PC-3 (cell line): ENCODE measurements around the gene ZNF469. TPM values are rescaled to one million over a fixed set of nuclear protein-coding genes. Genes with fewer than 3 reads are reported as not detected.

Experiments
- ATAC-seq: fragments of 200-7000 bp; cut with Tn5 transposase; 2 replicates; pipeline ENCODE4 v1.9.1; 2020; ENCODE audit warnings: mild to moderate bottlenecking, moderate library complexity
- BruUV-seq: library from RNA; stranded (reverse); fragments of 400-500 nt; replicated peaks from 2 replicates; lab custom pipeline; 2021; lab: Mats Ljungman, UMichigan
- CTCF ChIA-PET: fragments of 300-600 bp; sonication (Branson Sonifier 250); formaldehyde crosslinking; loops from one replicate; lab custom pipeline; 2022; ENCODE audit warnings: antibody characterized with exemption; lab: Charles Lee
- POLR2A ChIA-PET: fragments of 300-600 bp; sonication (Branson Sonifier 250); formaldehyde crosslinking; loops from one replicate; lab custom pipeline; 2022; ENCODE audit warnings: antibody characterized with exemption; ENCODE audit not compliant: unreplicated experiment; lab: Charles Lee
- DNase-seq: peaks from one replicate; pipeline ENCODE4 v3.0.0-alpha.2; 2015
- H2AFZ ChIP-seq: fragments of 300-600 bp; sonication (generic); 2 replicates; pipeline ENCODE4 v1.6.0; 2016; ENCODE audit warnings: antibody characterized with exemption, low read length
- H3F3A ChIP-seq: fragments of 300-600 bp; sonication (generic); one replicate; pipeline ENCODE4 v1.6.0; 2017; ENCODE audit warnings: antibody characterized with exemption, low read length, control low read depth, mild to moderate bottlenecking; ENCODE audit not compliant: unreplicated experiment
- H3K27ac ChIP-seq: fragments of 300-600 bp; sonication (generic); 2 replicates; pipeline ENCODE4 v1.5.1; 2016; ENCODE audit warnings: mild to moderate bottlenecking, low read length
- H3K27me3 ChIP-seq: fragments of 300-600 bp; sonication (generic); 2 replicates; pipeline ENCODE4 v1.6.1; 2016; ENCODE audit warnings: low read length, mixed read lengths
- H3K36me3 ChIP-seq: fragments of 300-600 bp; sonication (generic); 2 replicates; pipeline ENCODE4 v1.6.1; 2016; ENCODE audit warnings: low read depth, mixed run types, low read length, mixed read lengths
- H3K4me1 ChIP-seq: fragments of 300-600 bp; sonication (generic); 2 replicates; pipeline ENCODE4 v1.5.1; 2016; ENCODE audit warnings: low read length; ENCODE audit not compliant: insufficient read depth
- H3K4me2 ChIP-seq: fragments of 300-600 bp; sonication (generic); 2 replicates; pipeline ENCODE4 v1.6.0; 2016; ENCODE audit warnings: low read length
- H3K4me3 ChIP-seq: fragments of 300-600 bp; sonication (generic); 2 replicates; pipeline ENCODE4 v1.5.1; 2016; ENCODE audit warnings: mild to moderate bottlenecking, low read length, mixed read lengths
- H3K79me2 ChIP-seq: fragments of 300-600 bp; sonication (generic); 2 replicates; pipeline ENCODE4 v1.6.1; 2017; ENCODE audit warnings: low read length, mixed read lengths
- H3K9ac ChIP-seq: fragments of 300-600 bp; sonication (generic); 2 replicates; pipeline ENCODE4 v1.6.0; 2016; ENCODE audit warnings: mild to moderate bottlenecking, low read length
- H3K9me2 ChIP-seq: fragments of 300-600 bp; sonication (generic); replicated peaks from 2 replicates; pipeline ENCODE4 v1.6.1; 2016; ENCODE audit warnings: mixed run types, low read length, mixed read lengths
- H3K9me3 ChIP-seq: fragments of 300-600 bp; sonication (generic); 2 replicates; pipeline ENCODE4 v1.6.1; 2016; ENCODE audit warnings: low read length, mixed read lengths
- H4K20me1 ChIP-seq: fragments of 300-600 bp; sonication (generic); 2 replicates; pipeline ENCODE4 v1.6.1; 2016; ENCODE audit warnings: low read length, mixed read lengths
- CTCF ChIP-seq: fragments of 300-600 bp; sonication (generic); conservative IDR thresholded peaks from 2 replicates; pipeline ENCODE4 v1.5.1; 2017; ENCODE audit warnings: antibody characterized with exemption, low read depth, mild to moderate bottlenecking, low read length
- EZH2 ChIP-seq: fragments of 300-600 bp; sonication (generic); IDR thresholded peaks from one replicate; pipeline ENCODE4 v1.6.1; 2017; ENCODE audit warnings: antibody characterized with exemption, mild to moderate bottlenecking, low read length; ENCODE audit not compliant: unreplicated experiment
- EZH2phosphoT487 ChIP-seq: fragments of 300-600 bp; sonication (generic); IDR thresholded peaks from 2 replicates; pipeline ENCODE4 v1.6.1; 2018; ENCODE audit warnings: mild to moderate bottlenecking, antibody characterized with exemption, low read length, borderline replicate concordance
- intact Hi-C: fragments of 100-400 bp; cut with micrococcal nuclease; formaldehyde crosslinking; loops from 2 replicates; pipeline ENCODE4 v1.9.0; 2023
- total RNA-seq: library from RNA; depleted of rRNA; stranded (reverse); fragments of >200 nt; gene quantifications from 2 replicates; pipeline ENCODE4 v1.2.3, GENCODE V29; 2014

The ZNF469 gene
- total RNA-seq, 1 experiment from 2014 or later, result 3.1 TPM

GRCh38 chr16:88407042-88407420 is 24.3 kb downstream of the ZNF469 start:
- Histone ChIP-seq H3K4me1 (no peaks in the 10 kb centered on the region), H3K9me2 (no peaks in the 10 kb centered on the region), H3F3A (no peaks in the 10 kb centered on the region), H4K20me1 (no peaks in the 10 kb centered on the region), H2AFZ (no peak overlapping the region), H3K4me2 (no peak overlapping the region), H3K27ac (no peak overlapping the region), H3K27me3 (no peaks in the 10 kb centered on the region), H3K79me2 (no peaks in the 10 kb centered on the region), H3K9ac (no peak overlapping the region), H3K36me3 (no peaks in the 10 kb centered on the region), H3K4me3 (no peak overlapping the region), H3K9me3 (no peaks in the 10 kb centered on the region)
- ChIA-PET POLR2A (no interaction called here), CTCF (no interaction called here)
- intact Hi-C loops, result no loop called here
- ATAC-seq, result no peak
- TF ChIP-seq CTCF, result no peak
- TF ChIP-seq EZH2, result no peak
- TF ChIP-seq EZH2phosphoT487, result no peak
- DNase-seq, result no peak
- no TSS peak for BruUV-seq

- intact Hi-C loops, result no loop called here
- Histone ChIP-seq H3K4me1 (no peaks in the 10 kb centered on the region), H3F3A (no peaks in the 10 kb centered on the region), H4K20me1 (no peaks in the 10 kb centered on the region), H3K27ac (no peak overlapping the region), H3K27me3 (no peaks in the 10 kb centered on the region), H3K9me2 (no peaks in the 10 kb centered on the region), H3K36me3 (no peaks in the 10 kb centered on the region), H3K79me2 (no peaks in the 10 kb centered on the region), H2AFZ (no peak overlapping the region), H3K4me3 (no peak overlapping the region), H3K4me2 (no peak overlapping the region), H3K9ac (no peak overlapping the region), H3K9me3 (no peaks in the 10 kb centered on the region)
- TF ChIP-seq CTCF (no peak), EZH2 (no peak), EZH2phosphoT487 (no peak)
- no TSS peak for BruUV-seq
- CTCF ChIA-PET, result no interaction called here
- DNase-seq, result no peak
- no peak for ATAC-seq
- POLR2A ChIA-PET, result no interaction called here
These were observed 25.0 kb downstream of the ZNF469 start for GRCh38 chr16:88407807-88408206.

GRCh38 chr16:88408561-88409142 is 25.9 kb downstream of the ZNF469 start:
- Histone ChIP-seq H3K4me2 (no peak overlapping the region), H3K36me3 (no peaks in the 10 kb centered on the region), H4K20me1 (no peaks in the 10 kb centered on the region), H3K9me2 (no peaks in the 10 kb centered on the region), H3K4me1 (no peaks in the 10 kb centered on the region), H3F3A (no peaks in the 10 kb centered on the region), H3K27ac (no peak overlapping the region), H3K79me2 (no peaks in the 10 kb centered on the region), H3K9ac (no peak overlapping the region), H3K27me3 (no peaks in the 10 kb centered on the region), H3K9me3 (no peaks in the 10 kb centered on the region), H2AFZ (no peak overlapping the region), H3K4me3 (no peak overlapping the region)
- ATAC-seq (no peak), DNase-seq (no peak)
- CTCF ChIA-PET, result no interaction called here
- POLR2A ChIA-PET, result no interaction called here
- intact Hi-C loops, result no loop called here
- no peak for TF ChIP-seq EZH2phosphoT487
- TF ChIP-seq EZH2, result no peak
- TF ChIP-seq CTCF, result no peak
- BruUV-seq, result no TSS peak
